Activated CD8-positive, alpha-beta T cell treated with anti-CD3 and anti-CD28 coated beads for 36 hours (primary cell): ENCODE results near the gene LGR6. TPM values are rescaled to one million over a fixed set of nuclear protein-coding genes. Genes with fewer than 3 reads are reported as not detected.

Experiments used
- ATAC-seq: fragments of 200-7000 bp; cut with Tn5 transposase; one replicate; pipeline ENCODE4 v1.10.0; 2021; ENCODE audit warnings: mild to moderate bottlenecking, moderate library complexity
- CTCF ChIA-PET: fragments of 350-600 bp; sonication (Branson Sonifier 250); formaldehyde crosslinking; loops from one replicate; lab custom pipeline; 2021; ENCODE audit warnings: antibody characterized with exemption; lab: Charles Lee
- POLR2A ChIA-PET: fragments of 350-600 bp; sonication (Branson Sonifier 250); formaldehyde crosslinking; loops from one replicate; lab custom pipeline; 2021; ENCODE audit warnings: antibody characterized with exemption; lab: Charles Lee
- DNase-seq: peaks from one replicate; pipeline ENCODE4 v3.0.0-alpha.2; 2020
- H3K27ac Mint-ChIP-seq: one replicate; pipeline ENCODE4 v1.8.0; 2021; ENCODE audit warnings: mild to moderate bottlenecking, mixed read lengths
- H3K27me3 Mint-ChIP-seq: one replicate; pipeline ENCODE4 v1.8.0; 2021; ENCODE audit warnings: mixed read lengths
- H3K36me3 Mint-ChIP-seq: one replicate; pipeline ENCODE4 v1.8.0; 2021; ENCODE audit warnings: low read depth, mixed read lengths
- H3K4me1 Mint-ChIP-seq: one replicate; pipeline ENCODE4 v1.8.0; 2021; ENCODE audit warnings: low read depth, mixed read lengths
- H3K4me3 Mint-ChIP-seq: one replicate; pipeline ENCODE4 v1.8.0; 2021; ENCODE audit warnings: mild to moderate bottlenecking, moderate library complexity, mixed read lengths
- H3K9me3 Mint-ChIP-seq: one replicate; pipeline ENCODE4 v1.8.0; 2021; ENCODE audit warnings: mixed read lengths
- intact Hi-C: fragments of 100-400 bp; cut with micrococcal nuclease; formaldehyde crosslinking; loops from one replicate; pipeline ENCODE4 v1.10.0; 2022
- total RNA-seq, 2 experiments: library from RNA; stranded (reverse); gene quantifications; one replicate each; pipeline ENCODE4 v1.2.3, GENCODE V29; 2021
- TF ChIP-seq, protein P1 (sequence below): fragments of 200-600 bp; IDR thresholded peaks from one replicate; pipeline ENCODE4 v1.8.0; 2022; ENCODE audit warnings: antibody characterized with exemption, mild to moderate bottlenecking

Gene LGR6
- total RNA-seq, 2 experiments from 2014 or later, result 0.34 TPM

GRCh38 chr1:202323731-202324130 lies 130.1 kb downstream of the LGR6 start:
- no peak for ATAC-seq
- Mint-ChIP-seq H3K27me3 (no peaks in the 10 kb centered on the region), H3K9me3 (no peaks in the 10 kb centered on the region), H3K4me3 (no peak overlapping the region), H3K36me3 (no peaks in the 10 kb centered on the region), H3K27ac (no peak overlapping the region), H3K4me1 (no peaks in the 10 kb centered on the region)
- ChIA-PET POLR2A (no interaction called here), CTCF (interaction anchor here (0.8 to 1.5 kb wide), 3 partner anchors 22 to 131 kb away, joined by 3 to 4 read pairs (median 4); partner anchors contain the start of gene LGR6)
- no peak for DNase-seq
- intact Hi-C loops, result no loop called here
- TF ChIP-seq, protein P1, sequence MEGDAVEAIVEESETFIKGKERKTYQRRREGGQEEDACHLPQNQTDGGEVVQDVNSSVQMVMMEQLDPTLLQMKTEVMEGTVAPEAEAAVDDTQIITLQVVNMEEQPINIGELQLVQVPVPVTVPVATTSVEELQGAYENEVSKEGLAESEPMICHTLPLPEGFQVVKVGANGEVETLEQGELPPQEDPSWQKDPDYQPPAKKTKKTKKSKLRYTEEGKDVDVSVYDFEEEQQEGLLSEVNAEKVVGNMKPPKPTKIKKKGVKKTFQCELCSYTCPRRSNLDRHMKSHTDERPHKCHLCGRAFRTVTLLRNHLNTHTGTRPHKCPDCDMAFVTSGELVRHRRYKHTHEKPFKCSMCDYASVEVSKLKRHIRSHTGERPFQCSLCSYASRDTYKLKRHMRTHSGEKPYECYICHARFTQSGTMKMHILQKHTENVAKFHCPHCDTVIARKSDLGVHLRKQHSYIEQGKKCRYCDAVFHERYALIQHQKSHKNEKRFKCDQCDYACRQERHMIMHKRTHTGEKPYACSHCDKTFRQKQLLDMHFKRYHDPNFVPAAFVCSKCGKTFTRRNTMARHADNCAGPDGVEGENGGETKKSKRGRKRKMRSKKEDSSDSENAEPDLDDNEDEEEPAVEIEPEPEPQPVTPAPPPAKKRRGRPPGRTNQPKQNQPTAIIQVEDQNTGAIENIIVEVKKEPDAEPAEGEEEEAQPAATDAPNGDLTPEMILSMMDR, result no peak

DNA sequence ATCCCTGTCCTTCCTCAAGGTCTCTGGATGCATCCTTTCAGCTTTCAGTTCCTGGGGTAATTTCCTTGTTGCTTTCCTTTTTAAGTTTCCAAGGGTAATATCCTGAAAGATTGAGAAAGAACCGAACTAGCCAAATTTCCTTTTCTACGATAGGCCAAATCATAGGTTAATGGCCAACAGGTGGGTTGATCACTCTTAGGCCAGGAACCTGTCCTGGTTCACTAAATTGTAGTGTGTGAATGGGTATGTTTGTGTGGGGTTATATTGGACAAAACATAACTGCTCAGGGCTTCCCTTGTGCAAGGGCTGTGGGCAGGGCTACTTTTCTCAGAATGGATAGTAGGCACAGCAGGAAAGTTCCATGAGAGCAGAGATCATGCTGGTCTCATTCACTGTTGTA lies 131.0 kb downstream of the LGR6 start:
- no peaks in the 10 kb centered on the region for H3K4me1 Mint-ChIP-seq
- no peaks in the 10 kb centered on the region for H3K27me3 Mint-ChIP-seq
- H3K9me3 Mint-ChIP-seq, result no peaks in the 10 kb centered on the region
- no peak overlapping the region for H3K27ac Mint-ChIP-seq
- TF ChIP-seq, protein P1, result no peak
- intact Hi-C loops, result no loop called here
- peaks cover 3% of the 10 kb centered on the region for H3K36me3 Mint-ChIP-seq
- POLR2A ChIA-PET, result no interaction called here
- DNase-seq (no peak), ATAC-seq (no peak)
- CTCF ChIA-PET, result interaction anchor here (1.1 to 1.5 kb wide), 3 partner anchors 50 to 131 kb away, joined by 3 to 4 read pairs (median 3); partner anchors contain the start of gene LGR6
- no peak overlapping the region for H3K4me3 Mint-ChIP-seq

DNA sequence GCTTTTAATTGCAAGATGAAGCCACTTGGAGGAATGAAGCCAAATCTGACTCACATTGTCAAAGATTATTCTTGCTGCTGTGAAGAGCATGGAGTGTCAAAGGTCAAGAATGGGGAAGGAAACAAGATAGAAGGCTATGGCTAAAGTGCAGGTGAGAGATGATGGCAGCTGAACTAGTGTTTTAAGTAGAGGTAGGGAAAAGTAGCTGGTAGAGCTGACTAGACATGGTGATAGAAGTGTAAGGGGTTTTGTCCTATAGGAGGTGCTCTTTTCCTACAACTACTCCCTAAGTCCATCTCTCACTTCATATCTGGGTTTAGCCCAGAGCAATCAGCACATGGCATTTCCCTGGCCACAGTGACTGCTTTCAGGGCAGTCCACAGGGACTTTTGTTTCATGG lies 136.3 kb downstream of the LGR6 start:
- H3K4me3 Mint-ChIP-seq, result no peak overlapping the region
- H3K4me1 Mint-ChIP-seq, result no peaks in the 10 kb centered on the region
- ATAC-seq, result no peak
- intact Hi-C loops, result no loop called here
- H3K36me3 Mint-ChIP-seq, result peaks cover 33% of the 10 kb centered on the region
- POLR2A ChIA-PET, result no interaction called here
- no peak overlapping the region for H3K27ac Mint-ChIP-seq
- TF ChIP-seq, protein P1, result no peak
- no peak for DNase-seq
- no peaks in the 10 kb centered on the region for H3K9me3 Mint-ChIP-seq
- H3K27me3 Mint-ChIP-seq, result no peaks in the 10 kb centered on the region
- CTCF ChIA-PET, result interaction anchor here (1.0 to 2.6 kb wide), 7 partner anchors 10 to 137 kb away, joined by 3 to 13 read pairs (median 4); partner anchors contain the start of genes LGR6 and PPP1R12B

DNA sequence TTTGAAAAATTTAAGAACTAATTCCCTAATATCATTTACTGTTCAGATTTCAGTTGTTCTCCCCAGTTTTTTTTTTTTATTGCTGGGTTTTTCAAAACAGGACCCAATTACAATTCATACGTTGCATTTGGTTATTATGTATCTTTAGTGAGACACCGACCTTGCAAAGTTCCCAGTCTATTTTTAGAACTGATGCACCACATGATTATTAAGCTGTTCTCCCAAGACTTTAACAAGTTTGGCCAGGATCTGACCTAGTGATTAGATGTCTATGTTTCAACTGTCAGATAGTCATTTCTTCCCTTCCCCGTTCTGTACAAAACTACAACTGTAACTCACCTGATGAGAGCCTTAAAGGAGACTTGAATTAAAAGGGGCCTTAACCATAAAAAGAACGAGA lies 140.3 kb downstream of the LGR6 start:
- Mint-ChIP-seq H3K4me3 (no peak overlapping the region), H3K36me3 (peaks cover 43% of the 10 kb centered on the region), H3K9me3 (no peaks in the 10 kb centered on the region), H3K27me3 (no peaks in the 10 kb centered on the region), H3K4me1 (peaks cover 2% of the 10 kb centered on the region), H3K27ac (no peak overlapping the region)
- TF ChIP-seq, protein P1, result no peak
- intact Hi-C loops, result no loop called here
- no peak for DNase-seq
- no peak for ATAC-seq
- POLR2A ChIA-PET, result no interaction called here
- CTCF ChIA-PET, result interaction anchor here (1.0 to 1.7 kb wide), 4 partner anchors 10 to 238 kb away, joined by 3 to 5 read pairs (median 4); no protein-coding TSS in a partner anchor

GRCh38 chr1:202343652-202344349 lies 150.2 kb downstream of the LGR6 start:
- peak overlapping the region; percentile 62 for H3K27ac Mint-ChIP-seq
- intact Hi-C loops, result loop anchor here (5.0 to 10.0 kb wide), 3 partner anchors 228 to 661 kb away; partner anchors contain the start of genes SYT2 and TMEM183A
- no peak for DNase-seq
- no peaks in the 10 kb centered on the region for H3K9me3 Mint-ChIP-seq
- peak overlapping the region; percentile 61 for H3K4me3 Mint-ChIP-seq
- H3K4me1 Mint-ChIP-seq, result peaks cover 22% of the 10 kb centered on the region
- no peaks in the 10 kb centered on the region for H3K27me3 Mint-ChIP-seq
- POLR2A ChIA-PET, result no interaction called here
- H3K36me3 Mint-ChIP-seq, result peaks cover 10% of the 10 kb centered on the region
- CTCF ChIA-PET, result interaction anchor here (0.6 to 2.0 kb wide), 14 partner anchors 10 to 376 kb away, joined by 3 to 6 read pairs (median 4); no protein-coding TSS in a partner anchor
- ATAC-seq, result no peak
- TF ChIP-seq, protein P1, result peak; percentile 77
